ENCODE results near the gene TECRL. TPM values are rescaled to one million over a fixed set of nuclear protein-coding genes. Genes with fewer than 3 reads are reported as not detected.

TECRL gene
- total RNA-seq, 8 experiments from 2014 or later, result 0.14 TPM; not detected in 7

- Histone ChIP-seq H3K4me3 (no peak overlapping the region), H3K27ac (no peak overlapping the region), H3K4me1 (replicated peaks in 1 of 2) (no peaks in the 10 kb centered on the region)
- ATAC-seq (replicated peaks in 6 of 8), result no peak
- in situ Hi-C loops (cut with MboI; ENCODE audit: low pct_unique_long_range_greater_than_20kb in 2 of 9, low sequenced_read_pairs in 9 of 9, unreplicated experiment in 9 of 9), result no loop called here
Observed at GRCh38 chr4:64361399-64361740, 47.9 kb downstream of the TECRL start.

DNA sequence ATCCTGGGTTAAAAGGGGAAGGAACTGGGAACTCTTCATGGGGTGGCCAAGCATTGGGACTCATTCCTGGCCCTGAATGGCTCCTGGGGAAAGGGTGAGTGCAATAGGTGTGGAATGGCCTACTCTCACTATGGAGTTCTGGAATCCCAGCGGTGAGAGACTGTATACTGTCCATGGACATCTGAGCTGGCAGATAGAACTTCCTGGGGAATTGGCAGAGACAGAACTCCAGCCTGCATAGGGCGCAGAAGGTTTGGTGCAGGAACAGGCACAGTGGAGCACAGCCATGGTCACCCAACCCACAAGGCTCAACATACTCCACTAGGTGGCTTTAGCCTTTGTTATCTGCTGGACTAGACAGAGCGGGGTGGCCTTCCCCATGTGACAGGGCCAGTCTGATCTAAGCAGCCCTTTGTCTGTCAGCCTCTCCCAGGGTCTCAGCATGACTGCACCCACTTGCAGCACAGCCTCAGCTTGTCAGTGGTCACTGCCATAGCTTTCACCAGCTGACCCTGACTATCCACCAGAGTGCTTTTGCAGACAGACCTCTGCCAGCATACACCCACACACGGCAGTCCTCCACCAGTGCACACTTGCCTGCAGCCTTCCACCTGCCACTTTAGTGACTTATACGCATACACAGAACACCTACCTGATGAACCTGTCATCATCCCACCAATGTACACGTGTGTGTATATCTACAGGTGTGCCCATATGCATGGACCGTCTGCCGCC is 48.4 kb downstream of the TECRL start:
- in situ Hi-C loops (cut with MboI; ENCODE audit: low pct_unique_long_range_greater_than_20kb in 2 of 9, low sequenced_read_pairs in 9 of 9, unreplicated experiment in 9 of 9), result no loop called here
- Histone ChIP-seq H3K4me3 (no peak overlapping the region), H3K4me1 (replicated peaks in 1 of 2) (no peaks in the 10 kb centered on the region), H3K27ac (no peak overlapping the region)
- ATAC-seq (replicated peaks in 6 of 8), result no peak
- WGBS, 10 experiments, result 0 to 100% (median 93%) methylated on average over 1 to 5 of the region's 8 CpGs; no CpG with 5 or more reads in 3 of the 10 experiments

- in situ Hi-C loops (cut with MboI; ENCODE audit: low pct_unique_long_range_greater_than_20kb in 2 of 9, low sequenced_read_pairs in 9 of 9, unreplicated experiment in 9 of 9), result no loop called here
- ATAC-seq (replicated peaks in 6 of 8), result peak in 2 of 8 experiments; percentile 30 to 74
Observed at GRCh38 chr4:64359489-64359888, 49.8 kb downstream of the TECRL start.

DNA sequence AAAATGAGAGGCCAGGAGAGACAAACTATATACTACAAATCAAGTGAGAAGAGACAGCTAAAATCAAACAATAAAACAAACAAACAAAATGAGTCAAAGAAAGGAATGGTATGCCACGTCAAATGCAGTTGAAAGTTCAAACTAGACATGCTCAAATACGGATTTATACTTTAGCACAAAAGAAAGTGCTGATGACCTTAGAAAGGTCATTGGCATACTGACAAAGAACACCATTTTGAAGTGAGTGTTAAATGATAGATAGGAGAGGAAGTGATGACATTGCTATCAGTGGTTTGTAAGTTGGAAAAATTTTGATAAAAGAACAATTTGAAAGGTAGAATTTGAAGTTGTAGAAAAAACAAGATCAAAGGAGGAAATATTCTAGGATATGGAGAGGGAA is 55.3 kb downstream of the TECRL start:
- no peak for ATAC-seq (replicated peaks in 6 of 8)
- H3K4me1 ChIP-seq (replicated peaks in 1 of 2), result no peaks in the 10 kb centered on the region
- 0 to 100% (median 61%) methylated on average over 1 to 2 of the region's 2 CpGs for WGBS, 10 experiments
- in situ Hi-C loops (cut with MboI; ENCODE audit: low pct_unique_long_range_greater_than_20kb in 2 of 9, low sequenced_read_pairs in 9 of 9, unreplicated experiment in 9 of 9), result no loop called here
- no peak overlapping the region for H3K27ac ChIP-seq
- H3K4me3 ChIP-seq, result no peak overlapping the region

More at GRCh38 chr4:64359489-64359888, 49.8 kb downstream of the TECRL start:
- no peak overlapping the region for H3K4me3 ChIP-seq
- no peak overlapping the region for H3K27ac ChIP-seq
- 0 to 100% (median 89%) methylated on average over 1 to 3 of the region's 3 CpGs; no CpG with 5 or more reads in 1 of the 10 experiments for WGBS, 10 experiments
- no peaks in the 10 kb centered on the region for H3K4me1 ChIP-seq (replicated peaks in 1 of 2)

DNA sequence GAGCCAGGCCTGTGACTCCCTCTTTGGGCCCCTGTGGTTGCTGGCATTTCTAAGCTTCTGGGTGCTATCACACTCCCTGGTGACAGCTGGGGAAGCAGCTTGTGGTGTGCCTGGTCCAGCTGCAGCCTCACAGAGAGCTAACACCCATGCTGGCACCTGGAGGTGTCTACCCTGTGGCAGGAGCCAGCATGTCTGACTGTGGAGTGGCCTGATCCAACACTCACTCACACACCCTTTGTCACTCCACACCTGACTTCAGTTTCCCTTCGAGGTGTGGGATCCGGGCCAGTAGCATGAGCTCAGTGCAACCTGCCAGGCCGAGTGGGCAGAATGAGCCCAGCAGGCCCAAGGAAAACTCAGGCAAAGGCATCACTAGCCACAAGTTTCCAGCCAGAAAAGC is 67.5 kb downstream of the TECRL start:
- in situ Hi-C loops (cut with MboI; ENCODE audit: low pct_unique_long_range_greater_than_20kb in 2 of 9, low sequenced_read_pairs in 9 of 9, unreplicated experiment in 9 of 9), result no loop called here
- ATAC-seq (replicated peaks in 6 of 8), result no peak

DNA sequence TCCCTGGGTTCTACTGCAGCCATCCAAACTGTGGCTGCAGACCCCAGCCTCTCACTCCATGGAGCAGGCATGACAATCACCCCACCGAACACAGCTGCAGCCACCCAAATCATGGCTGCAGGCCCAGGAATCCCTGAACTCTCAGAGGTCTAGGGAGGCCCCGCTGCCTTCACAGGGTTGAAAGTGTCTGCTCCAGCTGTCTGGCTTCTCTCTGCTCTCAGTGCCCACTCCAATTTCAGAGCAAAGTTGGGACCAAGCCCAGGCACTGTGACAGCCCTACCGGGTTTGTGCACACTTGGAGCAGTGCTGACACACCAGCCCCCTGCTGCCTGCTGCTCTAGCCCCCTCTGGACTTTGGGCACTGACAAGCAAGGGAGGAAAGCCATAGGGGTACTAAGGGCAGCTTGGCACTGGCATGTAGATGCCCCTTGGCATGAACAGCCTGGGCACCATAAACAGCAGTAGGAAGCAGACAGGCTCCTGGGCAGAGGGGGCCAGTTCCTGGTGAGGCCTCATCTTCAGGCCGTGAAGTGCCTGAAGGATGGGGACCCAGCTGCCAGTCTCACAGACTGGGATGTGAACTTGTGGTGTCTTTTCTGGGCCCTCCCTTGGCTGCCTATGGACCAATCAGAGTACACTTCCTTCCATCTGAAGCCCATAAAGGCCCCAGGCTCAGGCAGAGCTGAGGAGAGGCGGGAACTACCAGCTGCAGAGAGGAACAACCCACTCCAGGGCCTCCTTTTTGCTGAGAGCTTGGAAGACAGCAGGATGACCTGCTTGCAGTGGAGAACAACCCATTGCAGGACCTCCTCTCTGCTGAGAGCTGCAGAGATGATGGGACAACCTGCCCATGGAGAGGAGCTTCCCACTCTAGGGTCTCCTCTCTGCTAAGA is 68.8 kb downstream of the TECRL start:
- H3K4me1 ChIP-seq (replicated peaks in 1 of 2), result no peaks in the 10 kb centered on the region
- H3K27ac ChIP-seq, result no peak overlapping the region
- in situ Hi-C loops (cut with MboI; ENCODE audit: low pct_unique_long_range_greater_than_20kb in 2 of 9, low sequenced_read_pairs in 9 of 9, unreplicated experiment in 9 of 9), result no loop called here
- peak in 1 of 8 experiments; percentile 59 for ATAC-seq (replicated peaks in 6 of 8)
- WGBS, 10 experiments, result 0 to 100% (median 93%) methylated on average over 1 to 2 of the region's 5 CpGs; no CpG with 5 or more reads in 4 of the 10 experiments
- no peak overlapping the region for H3K4me3 ChIP-seq

More for the DNA sequence above, 67.5 kb downstream of the TECRL start:
- no peak overlapping the region for H3K27ac ChIP-seq
- H3K4me1 ChIP-seq (replicated peaks in 1 of 2), result no peaks in the 10 kb centered on the region
- H3K4me3 ChIP-seq, result no peak overlapping the region
- WGBS, 10 experiments, result 6 to 71% (median 40%) methylated on average over 1 to 3 of the region's 3 CpGs; no CpG with 5 or more reads in 7 of the 10 experiments

DNA sequence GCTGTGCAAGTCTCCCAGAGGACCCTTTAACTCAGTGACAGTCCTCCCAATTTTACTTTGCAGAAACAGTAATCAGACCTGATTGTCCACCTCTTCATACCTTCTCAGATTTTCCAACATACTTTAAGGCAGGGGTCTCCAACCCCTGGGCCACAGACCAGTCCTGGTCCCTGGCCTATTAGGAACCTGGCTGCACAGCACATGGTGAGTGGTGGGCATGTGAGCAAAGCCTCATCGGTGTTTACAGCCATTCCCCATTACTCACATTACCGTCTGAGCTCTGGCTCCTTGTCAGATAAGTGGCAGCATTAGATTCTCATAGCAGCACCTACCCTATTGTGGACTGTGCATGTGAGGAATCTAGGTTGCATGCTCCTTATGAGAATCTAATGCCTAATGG is 74.3 kb downstream of the TECRL start:
- in situ Hi-C loops (cut with MboI; ENCODE audit: low pct_unique_long_range_greater_than_20kb in 2 of 9, low sequenced_read_pairs in 9 of 9, unreplicated experiment in 9 of 9), result no loop called here
- Histone ChIP-seq H3K27ac (no peak overlapping the region), H3K4me3 (no peak overlapping the region), H3K4me1 (replicated peaks in 1 of 2) (no peaks in the 10 kb centered on the region)
- WGBS, 10 experiments, result 0 to 100% (median 60%) methylated on average over 1 to 2 of the region's 2 CpGs; no CpG with 5 or more reads in 3 of the 10 experiments
- ATAC-seq (replicated peaks in 6 of 8), result no peak

DNA sequence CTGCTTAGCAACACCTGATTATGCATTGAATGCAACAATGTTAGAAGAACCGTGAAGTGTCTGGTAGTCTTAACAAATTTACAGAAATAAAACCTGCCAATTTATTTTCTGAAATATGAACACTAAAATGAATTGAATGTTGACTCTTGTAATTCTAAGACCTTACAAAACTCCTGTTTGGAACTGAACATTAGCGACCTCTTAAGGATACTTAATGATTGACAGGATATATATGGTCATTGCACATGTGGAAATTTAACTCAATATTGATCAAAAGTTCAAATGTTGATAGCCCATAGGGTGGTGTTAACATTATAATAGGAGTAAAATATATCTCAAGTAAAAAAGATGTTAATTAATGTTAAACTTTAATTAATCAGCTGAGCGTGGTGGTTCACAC is 79.1 kb downstream of the TECRL start:
- WGBS, 10 experiments, result 5 to 100% (median 56%) methylated on average over 1 to 3 of the region's 3 CpGs
- no peak for ATAC-seq (replicated peaks in 6 of 8)
- no peak overlapping the region for H3K27ac ChIP-seq
- H3K4me3 ChIP-seq, result no peak overlapping the region
- H3K4me1 ChIP-seq (replicated peaks in 1 of 2), result no peaks in the 10 kb centered on the region
- in situ Hi-C loops (cut with MboI; ENCODE audit: low pct_unique_long_range_greater_than_20kb in 2 of 9, low sequenced_read_pairs in 9 of 9, unreplicated experiment in 9 of 9), result no loop called here

DNA sequence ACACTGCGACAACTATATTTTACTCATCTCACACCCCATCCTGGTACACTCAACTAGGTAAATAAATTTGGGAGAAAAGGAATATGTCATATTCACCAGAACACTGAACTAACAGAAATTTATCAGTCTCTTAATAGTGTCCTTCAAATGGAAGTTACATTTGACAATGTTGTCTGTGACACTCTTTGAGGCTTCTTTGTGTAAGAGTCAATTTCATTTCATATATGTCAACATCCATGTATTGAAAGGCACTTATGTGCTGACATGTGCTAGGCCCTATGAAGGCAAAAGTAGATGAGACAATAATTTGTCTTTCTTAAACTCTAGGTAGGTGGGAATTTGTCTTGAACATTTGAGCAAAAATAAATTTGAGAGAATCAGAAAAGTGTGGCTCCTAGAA is 82.0 kb downstream of the TECRL start:
- 43 to 91% (median 78%) methylated on average over 1 of the region's 1 CpG; no CpG with 5 or more reads in 4 of the 10 experiments for WGBS, 10 experiments
- in situ Hi-C loops (cut with MboI; ENCODE audit: low pct_unique_long_range_greater_than_20kb in 2 of 9, low sequenced_read_pairs in 9 of 9, unreplicated experiment in 9 of 9), result no loop called here
- ATAC-seq (replicated peaks in 6 of 8), result no peak
- Histone ChIP-seq H3K4me1 (replicated peaks in 1 of 2) (no peaks in the 10 kb centered on the region), H3K27ac (no peak overlapping the region), H3K4me3 (no peak overlapping the region)

- Histone ChIP-seq H3K27ac (no peak overlapping the region), H3K4me3 (no peak overlapping the region), H3K4me1 (replicated peaks in 1 of 2) (no peaks in the 10 kb centered on the region)
- no peak for ATAC-seq (replicated peaks in 6 of 8)
- WGBS, 10 experiments, result 0 to 100% (median 88%) methylated on average over 1 of the region's 1 CpG; no CpG with 5 or more reads in 1 of the 10 experiments
- in situ Hi-C loops (cut with MboI; ENCODE audit: low pct_unique_long_range_greater_than_20kb in 2 of 9, low sequenced_read_pairs in 9 of 9, unreplicated experiment in 9 of 9), result no loop called here
Observed at GRCh38 chr4:64326507-64326906, 82.7 kb downstream of the TECRL start.

- Histone ChIP-seq H3K4me1 (replicated peaks in 1 of 2) (no peaks in the 10 kb centered on the region), H3K4me3 (no peak overlapping the region), H3K27ac (no peak overlapping the region)
- ATAC-seq (replicated peaks in 6 of 8), result no peak
- WGBS, 10 experiments, result 0 to 100% (median 74%) methylated on average over 1 to 4 of the region's 4 CpGs
- in situ Hi-C loops (cut with MboI; ENCODE audit: low pct_unique_long_range_greater_than_20kb in 2 of 9, low sequenced_read_pairs in 9 of 9, unreplicated experiment in 9 of 9), result no loop called here
Observed at GRCh38 chr4:64306255-64306565, 103.0 kb downstream of the TECRL start.

- in situ Hi-C loops (cut with MboI; ENCODE audit: low pct_unique_long_range_greater_than_20kb in 2 of 9, low sequenced_read_pairs in 9 of 9, unreplicated experiment in 9 of 9), result no loop called here
- Histone ChIP-seq H3K4me3 (no peak overlapping the region), H3K4me1 (replicated peaks in 1 of 2) (no peaks in the 10 kb centered on the region), H3K27ac (no peak overlapping the region)
- ATAC-seq (replicated peaks in 6 of 8), result no peak
- WGBS, 10 experiments, result 0 to 71% (median 29%) methylated on average over 1 of the region's 1 CpG; no CpG with 5 or more reads in 5 of the 10 experiments
Observed at GRCh38 chr4:64305565-64306254, 103.5 kb downstream of the TECRL start.

GRCh38 chr4:64272432-64272831 is 136.8 kb downstream of the TECRL start:
- H3K4me3 ChIP-seq, result no peak overlapping the region
- no peak overlapping the region for H3K27ac ChIP-seq
- 26 to 100% (median 86%) methylated on average over 1 to 11 of the region's 14 CpGs; no CpG with 5 or more reads in 2 of the 10 experiments for WGBS, 10 experiments
- in situ Hi-C loops (cut with MboI; ENCODE audit: low pct_unique_long_range_greater_than_20kb in 2 of 9, low sequenced_read_pairs in 9 of 9, unreplicated experiment in 9 of 9), result no loop called here
- H3K4me1 ChIP-seq (replicated peaks in 1 of 2), result no peaks in the 10 kb centered on the region
- ATAC-seq (replicated peaks in 6 of 8), result no peak
